GM12878 (cell line): ENCODE measurements around the gene POLR1A. TPM values are rescaled to one million over a fixed set of nuclear protein-coding genes. Genes with fewer than 3 reads are reported as not detected.

Source experiments
- ATAC-seq: fragments of 200-7000 bp; cut with Tn5 transposase; 3 replicates; pipeline ENCODE4 v1.9.1; 2020; ENCODE audit warnings: mild to moderate bottlenecking, moderate library complexity
- BruUV-seq: library from RNA; stranded (reverse); fragments of 400-500 nt; replicated peaks from 2 replicates; lab custom pipeline; 2021; lab: Mats Ljungman, UMichigan
- CTCF ChIA-PET: fragments of 300-600 bp; sonication (Branson Sonifier 250); formaldehyde crosslinking; extraction: SDS; loops from one replicate; lab custom pipeline; 2021; ENCODE audit warnings: inconsistent platforms; lab: Yijun Ruan, JAX
- POLR2A ChIA-PET: fragments of 350-600 bp; formaldehyde crosslinking; extraction: SDS; loops from one replicate; lab custom pipeline; 2021; ENCODE audit warnings: inconsistent platforms; lab: Charles Lee
- RAD21 ChIA-PET: fragments of 300-600 bp; sonication (Branson Sonifier 250); formaldehyde crosslinking; loops from one replicate; lab custom pipeline; 2023; ENCODE audit warnings: antibody characterized with exemption; ENCODE audit not compliant: unreplicated experiment; lab: Charles Lee
- SMC1A ChIA-PET: fragments of 300-600 bp; sonication (Branson Sonifier 250); formaldehyde crosslinking; loops from one replicate; lab custom pipeline; 2023; ENCODE audit not compliant: unreplicated experiment, uncharacterized antibody; lab: Charles Lee
- DNase-seq: peaks from one replicate; pipeline ENCODE4 v3.0.0-alpha.2; 2011; ENCODE audit warnings: low read depth, low spot score
- FAIRE-seq: peaks from 3 replicates; lab custom pipeline; 2011; peaks lifted over from hg19 to GRCh38; lab: Jason Lieb, UNC
- H2AFZ ChIP-seq: 2 replicates; pipeline ENCODE4 v1.6.0; 2011; ENCODE audit warnings: low read depth, low read length, control low read depth; ENCODE audit not compliant: control insufficient read depth
- H3K27ac ChIP-seq: 2 replicates; pipeline ENCODE4 v1.5.1; 2011; ENCODE audit warnings: control low read depth; ENCODE audit not compliant: control insufficient read depth, insufficient read depth
- H3K27me3 ChIP-seq, 2 experiments: replicated peaks in 1 of 2; 2 replicates each; pipeline versions ENCODE4 v1.6.0 to v1.6.1; 2011; ENCODE audit warnings: low read length in 1 of 2; ENCODE audit not compliant: control insufficient read depth in 2 of 2, insufficient read depth in 2 of 2
- H3K36me3 ChIP-seq, 2 experiments: 2 replicates each; pipeline ENCODE4 v1.5.1; 2011; ENCODE audit warnings: low read length in 1 of 2; ENCODE audit not compliant: control insufficient read depth in 2 of 2, insufficient read depth in 2 of 2
- H3K4me1 ChIP-seq: 2 replicates; pipeline ENCODE4 v1.6.1; 2011; ENCODE audit warnings: mild to moderate bottlenecking, low read length, moderate library complexity, mixed read lengths; ENCODE audit not compliant: control insufficient read depth, insufficient read depth
- H3K4me2 ChIP-seq: 2 replicates; pipeline ENCODE4 v1.6.0; 2011; ENCODE audit warnings: control low read depth; ENCODE audit not compliant: control insufficient read depth, insufficient read depth
- H3K4me3 ChIP-seq: fragments of 200-600 bp; sonication (generic); 2 replicates; pipeline ENCODE4 v1.5.1; 2016
- H3K79me2 ChIP-seq: 2 replicates; pipeline ENCODE4 v1.6.0; 2011; ENCODE audit warnings: low read length; ENCODE audit not compliant: control insufficient read depth, insufficient read depth
- H3K9ac ChIP-seq: 2 replicates; pipeline ENCODE4 v1.8.0; 2011; ENCODE audit warnings: low read length, control low read depth, mixed read lengths; ENCODE audit not compliant: control insufficient read depth, insufficient read depth
- H3K9me3 ChIP-seq: replicated peaks from 3 replicates; pipeline ENCODE4 v1.5.1; 2011; ENCODE audit warnings: mild to moderate bottlenecking, low read length; ENCODE audit not compliant: control insufficient read depth, insufficient read depth
- H4K20me1 ChIP-seq: 2 replicates; pipeline ENCODE4 v1.6.0; 2011; ENCODE audit not compliant: control insufficient read depth, insufficient read depth
- CBFB ChIP-seq: IDR thresholded peaks from 2 replicates; pipeline ENCODE4 v1.6.1; 2016; ENCODE audit warnings: antibody characterized with exemption, low read depth
- CUX1 ChIP-seq: IDR thresholded peaks from 2 replicates; pipeline ENCODE4 v1.6.1; 2012; ENCODE audit warnings: improper control_type of control experiment, low read depth, low read length; ENCODE audit not compliant: insufficient replicate concordance
- E2F4 ChIP-seq: IDR thresholded peaks from 2 replicates; pipeline ENCODE4 v1.6.1; 2012; ENCODE audit warnings: low read depth, low read length, improper control_type of control experiment
- ELK1 ChIP-seq: IDR thresholded peaks from 2 replicates; pipeline ENCODE4 v1.6.1; 2012; ENCODE audit warnings: low read depth, low read length, improper control_type of control experiment
- HDGF ChIP-seq: fragments of 450-650 bp; IDR thresholded peaks from 2 replicates; pipeline ENCODE4 v1.6.1; 2016; ENCODE audit warnings: antibody characterized with exemption
- HSF1 ChIP-seq: fragments of 150-350 bp; IDR thresholded peaks from 2 replicates; pipeline ENCODE4 v1.6.1; 2014; ENCODE audit warnings: mild to moderate bottlenecking, low read depth, low read length
- MTA3 ChIP-seq: IDR thresholded peaks from 2 replicates; pipeline ENCODE4 v1.6.1; 2012; ENCODE audit warnings: low read length, inconsistent platforms, borderline replicate concordance
- PML ChIP-seq: IDR thresholded peaks from 2 replicates; pipeline ENCODE4 v1.6.1; 2012; ENCODE audit warnings: low read length, inconsistent platforms
- POLR2AphosphoS2 ChIP-seq: IDR thresholded peaks from 2 replicates; pipeline ENCODE4 v1.6.1; 2011; ENCODE audit warnings: low read depth, mild to moderate bottlenecking, low read length, improper control_type of control experiment, moderate library complexity
- SRF ChIP-seq, 2 experiments: IDR thresholded peaks; 2 replicates each; pipeline ENCODE4 v1.6.1; 2011; ENCODE audit warnings: low read depth in 2 of 2, low read length in 2 of 2, mild to moderate bottlenecking in 1 of 2, moderate library complexity in 1 of 2
- TAF1 ChIP-seq: IDR thresholded peaks from 2 replicates; pipeline ENCODE4 v1.6.1; 2011; ENCODE audit warnings: mild to moderate bottlenecking, low read depth, low read length, borderline replicate concordance
- TCF7 ChIP-seq: IDR thresholded peaks from 2 replicates; pipeline ENCODE4 v1.6.1; 2014; ENCODE audit warnings: antibody characterized with exemption, borderline replicate concordance
- USF2 ChIP-seq: IDR thresholded peaks from 2 replicates; pipeline ENCODE4 v1.6.1; 2011; ENCODE audit warnings: low read depth, low read length, improper control_type of control experiment, borderline replicate concordance
- WGBS: methylation state at CpG from one replicate; pipeline ENCODE4 v1.1.6; 2016; ENCODE audit warnings: low lambda C conversion rate; ENCODE audit not compliant: insufficient replicate concordance, insufficient coverage; ENCODE audit errors: missing lambda C conversion rate; 5-methylcytosine and 5-hydroxymethylcytosine counted together
- in situ Hi-C: fragments of 300-500 bp; cut with MboI; formaldehyde crosslinking; loops from 9 replicates; pipeline ENCODE4 v1.14.3; 2018; ENCODE audit warnings: mixed read lengths
- intact Hi-C: fragments of 100-400 bp; cut with micrococcal nuclease; formaldehyde crosslinking; loops from one replicate; pipeline ENCODE4 v1.14.2; 2022; ENCODE audit not compliant: unreplicated experiment
- polyA plus RNA-seq, 11 experiments: library from polyadenylated mRNA; depleted of rRNA in 4 of 11; unstranded in 6 of 11; stranded (reverse) in 5 of 11; fragments of >200 nt; fragmentation: Nextera tagmentation in 4 of 11; fragmentation: Illumina TruSeq in 1 of 11; extraction: Ambion mirVana in 4 of 11; extraction: Trizol in 1 of 11; gene quantifications; 1 replicate in 1 of 11; 2 replicates in 10 of 11; pipeline versions ENCODE4 v1.2.1 to v1.2.3, GENCODE V29; 2011 to 2016; ENCODE audit warnings: inconsistent platforms in 2 of 11, missing spikeins in 2 of 11, low read depth in 1 of 11
- total RNA-seq, 4 experiments: library from RNA; depleted of rRNA in 3 of 4; stranded (reverse); fragments of >200 nt in 3 of 4; fragmentation: Illumina TruSeq in 1 of 4; extraction: Trizol in 1 of 4; gene quantifications; 2 replicates each; pipeline versions ENCODE4 v1.2.1 to v1.2.3, GENCODE V29; 2013 to 2021

The POLR1A gene
- total and polyA plus RNA-seq, 10 of the 15 experiments (the other 5 are each of a cell fraction or from before 2014, with no cell fraction given), result 2.1 to 53.9 (median 17.8) TPM

- TF ChIP-seq PML, result no peak
- no peak for TF ChIP-seq HDGF
- TF ChIP-seq SRF (IDR thresholded peaks at IDR 0.05; ENCODE audit: low read depth in 2 of 2, low read length in 2 of 2), result no peak
- no peak for TF ChIP-seq HSF1
- no peak for TF ChIP-seq TCF7
- no peak for TF ChIP-seq MTA3
These were observed 53.0 kb downstream of the POLR1A start (continued) for GRCh38 chr2:86052676-86053075.

- Histone ChIP-seq H3K4me1 (no peaks in the 10 kb centered on the region), H3K27me3 (no peaks in the 10 kb centered on the region), H3K27ac (no peak overlapping the region), H3K9me3 (no peaks in the 10 kb centered on the region), H2AFZ (no peak overlapping the region), H3K79me2 (no peaks in the 10 kb centered on the region), H3K36me3 (peaks cover 27 to 41% of the 10 kb centered on the region in 2 experiments), H3K4me2 (no peak overlapping the region), H4K20me1 (no peaks in the 10 kb centered on the region), H3K4me3 (no peak overlapping the region), H3K9ac (no peak overlapping the region)
- intact Hi-C loops, result no loop called here
- WGBS, result 97% methylated on average over 3 of the region's 6 CpGs
- TF ChIP-seq ELK1 (no peak), USF2 (no peak), E2F4 (no peak), CBFB (no peak), CUX1 (no peak), TAF1 (no peak), POLR2AphosphoS2 (no peak)
- ChIA-PET POLR2A (no interaction called here), SMC1A (no interaction called here), CTCF (interaction anchor here (1.4 kb wide), 1 partner anchor 15 kb away, joined by 3 read pairs; no protein-coding TSS in a partner anchor), RAD21 (no interaction called here)
- no TSS peak for BruUV-seq
- in situ Hi-C loops, result no loop called here
- DNase-seq (no peak), FAIRE-seq (no peak), ATAC-seq (no peak)
These were observed 53.4 kb downstream of the POLR1A start for GRCh38 chr2:86052265-86052664.
